H1 (cell line): ENCODE measurements around the gene GAK. TPM values are rescaled to one million over a fixed set of nuclear protein-coding genes. Genes with fewer than 3 reads are reported as not detected.

Experiments used
- CTCF ChIA-PET: fragments of 300-600 bp; sonication (Branson Sonifier 250); formaldehyde crosslinking; loops from one replicate; lab custom pipeline; 2021; ENCODE audit not compliant: partially characterized antibody; lab: Charles Lee
- POLR2A ChIA-PET: fragments of 300-600 bp; sonication (Branson Sonifier 250); formaldehyde crosslinking; loops from one replicate; lab custom pipeline; 2021; ENCODE audit warnings: inconsistent platforms; ENCODE audit not compliant: partially characterized antibody; lab: Charles Lee
- DNase-seq, 2 experiments: peaks; one replicate each; pipeline versions ENCODE4 v3.0.0 to v3.0.0-alpha.2; 2010 to 2022; ENCODE audit warnings: low spot score in 2 of 2, low read depth in 1 of 2, mixed read lengths in 1 of 2
- FAIRE-seq: peaks from 2 replicates; lab custom pipeline; 2011; peaks lifted over from hg19 to GRCh38; lab: Jason Lieb, UNC
- H2AFZ ChIP-seq: 2 replicates; pipeline ENCODE4 v1.8.1; 2012; ENCODE audit warnings: low read length, inconsistent platforms
- H2AK5ac ChIP-seq: 2 replicates; pipeline ENCODE4 v1.6.1; 2013; ENCODE audit warnings: low read depth, low read length
- H2BK120ac ChIP-seq: replicated peaks from 2 replicates; pipeline ENCODE3; 2013; ENCODE audit warnings: low read depth, low read length, inconsistent platforms
- H2BK12ac ChIP-seq: 2 replicates; pipeline ENCODE4 v1.6.1; 2013; ENCODE audit warnings: low read depth, low read length
- H2BK15ac ChIP-seq: 2 replicates; pipeline ENCODE4 v1.6.1; 2013; ENCODE audit warnings: low read length
- H2BK20ac ChIP-seq: 2 replicates; pipeline ENCODE4 v1.6.1; 2013; ENCODE audit warnings: low read length
- H2BK5ac ChIP-seq: 2 replicates; pipeline ENCODE4 v1.6.1; 2013; ENCODE audit warnings: low read depth, low read length
- H3K14ac ChIP-seq: 2 replicates; pipeline ENCODE4 v1.6.1; 2013; ENCODE audit warnings: inconsistent platforms; ENCODE audit not compliant: insufficient read length
- H3K18ac ChIP-seq: 2 replicates; pipeline ENCODE4 v1.6.1; 2013; ENCODE audit warnings: low read length; ENCODE audit errors: extremely low read depth
- H3K23ac ChIP-seq: 2 replicates; pipeline ENCODE4 v1.6.1; 2013; ENCODE audit warnings: inconsistent platforms; ENCODE audit not compliant: insufficient read length
- H3K23me2 ChIP-seq: 2 replicates; pipeline ENCODE4 v1.6.1; 2013; ENCODE audit warnings: low read depth, low read length
- H3K27ac ChIP-seq: 2 replicates; pipeline ENCODE4 v1.6.1; 2011; ENCODE audit warnings: low read depth, low read length, inconsistent platforms
- H3K27me3 ChIP-seq, 4 experiments: replicated peaks in 1 of 4; 1 replicate in 1 of 4; 2 replicates in 3 of 4; pipeline versions ENCODE4 v1.6.1 to v1.8.1; 2011 to 2013; ENCODE audit warnings: low read length in 3 of 4, mild to moderate bottlenecking in 3 of 4, inconsistent platforms in 2 of 4, mixed read lengths in 2 of 4, moderate library complexity in 1 of 4; ENCODE audit not compliant: control insufficient read depth in 3 of 4, insufficient read depth in 3 of 4; ENCODE audit errors: extremely low read depth in 1 of 4
- H3K36me3 ChIP-seq, 4 experiments: 2 replicates each; pipeline versions ENCODE4 v1.6.1 to v1.8.1; 2011 to 2013; ENCODE audit warnings: mild to moderate bottlenecking in 4 of 4, low read length in 3 of 4, moderate library complexity in 2 of 4, control low read depth in 1 of 4, inconsistent platforms in 1 of 4; ENCODE audit not compliant: insufficient read depth in 4 of 4, control insufficient read depth in 2 of 4
- H3K4ac ChIP-seq: replicated peaks from 2 replicates; pipeline ENCODE3; 2013; ENCODE audit warnings: low read length, low read depth, mixed read lengths, inconsistent platforms; ENCODE audit not compliant: insufficient read length
- H3K4me1 ChIP-seq, 4 experiments: replicated peaks in 1 of 4; 1 replicate in 1 of 4; 2 replicates in 3 of 4; pipeline versions ENCODE4 v1.6.1 to v1.8.1; 2011 to 2013; ENCODE audit warnings: low read length in 3 of 4, inconsistent platforms in 2 of 4, mixed read lengths in 1 of 4; ENCODE audit not compliant: insufficient read depth in 4 of 4, control insufficient read depth in 3 of 4
- H3K4me2 ChIP-seq, 2 experiments: 2 replicates each; pipeline versions ENCODE4 v1.6.1 to v1.8.1; 2011 to 2013; ENCODE audit warnings: low read depth in 2 of 2, low read length in 2 of 2, control low read depth in 1 of 2, inconsistent platforms in 1 of 2, mild to moderate bottlenecking in 1 of 2; ENCODE audit not compliant: insufficient read depth in 1 of 2
- H3K4me3 ChIP-seq, 4 experiments: fragments of 200-600, 300-600 bp in 1 of 4; sonication (generic), shearing (Covaris generic), sonication (Bioruptor Twin) in 1 of 4; 2 replicates each; pipeline versions ENCODE4 v1.5.1 to v1.8.1; 2011 to 2016; ENCODE audit warnings: low read length in 4 of 4, low read depth in 3 of 4, control low read depth in 2 of 4, inconsistent platforms in 2 of 4, mild to moderate bottlenecking in 2 of 4, mixed read lengths in 1 of 4, moderate library complexity in 1 of 4; ENCODE audit not compliant: insufficient read depth in 2 of 4; ENCODE audit errors: extremely low read depth in 1 of 4
- H3K56ac ChIP-seq: replicated peaks from 2 replicates; pipeline ENCODE3; 2013; ENCODE audit warnings: low read depth, mild to moderate bottlenecking, mixed read lengths, low read length, inconsistent platforms; ENCODE audit not compliant: insufficient read length
- H3K79me1 ChIP-seq: 2 replicates; pipeline ENCODE4 v1.6.1; 2013; ENCODE audit warnings: low read depth, low read length, control low read depth
- H3K79me2 ChIP-seq, 2 experiments: 2 replicates each; pipeline versions ENCODE4 v1.6.1 to v1.8.1; 2012 to 2013; ENCODE audit warnings: low read length in 2 of 2, mild to moderate bottlenecking in 2 of 2, inconsistent platforms in 1 of 2; ENCODE audit not compliant: insufficient read depth in 2 of 2, control insufficient read depth in 1 of 2
- H3K9ac ChIP-seq, 4 experiments: replicated peaks in 1 of 4; 1 replicate in 1 of 4; 2 replicates in 3 of 4; pipeline versions ENCODE4 v1.6.1 to v1.8.1; 2011 to 2013; ENCODE audit warnings: low read depth in 3 of 4, low read length in 3 of 4, control low read depth in 2 of 4, mild to moderate bottlenecking in 2 of 4, moderate library complexity in 2 of 4, inconsistent platforms in 1 of 4; ENCODE audit errors: extremely low read depth in 1 of 4
- H3K9me3 ChIP-seq, 2 experiments: 2 replicates each; pipeline versions ENCODE4 v1.6.1 to v1.8.1; 2012 to 2013; ENCODE audit warnings: mild to moderate bottlenecking in 2 of 2, moderate library complexity in 2 of 2, control low read depth in 1 of 2, inconsistent platforms in 1 of 2, low read depth in 1 of 2, low read length in 1 of 2, mixed read lengths in 1 of 2; ENCODE audit not compliant: insufficient read depth in 2 of 2
- H4K20me1 ChIP-seq, 2 experiments: replicated peaks in 1 of 2; 2 replicates each; pipeline versions ENCODE3 to v1.8.1; 2011 to 2013; ENCODE audit warnings: inconsistent platforms in 2 of 2, low read length in 2 of 2, mild to moderate bottlenecking in 1 of 2; ENCODE audit not compliant: insufficient read depth in 2 of 2, control insufficient read depth in 1 of 2
- H4K5ac ChIP-seq: 2 replicates; pipeline ENCODE4 v1.6.1; 2013; ENCODE audit warnings: low read length, low read depth, mixed read lengths, inconsistent platforms; ENCODE audit not compliant: insufficient read length
- H4K8ac ChIP-seq: 2 replicates; pipeline ENCODE4 v1.8.0; 2013; ENCODE audit warnings: mild to moderate bottlenecking, moderate library complexity, low read length, inconsistent platforms; ENCODE audit not compliant: insufficient read depth; ENCODE audit errors: extremely low read depth
- H4K91ac ChIP-seq: replicated peaks from 2 replicates; pipeline ENCODE3; 2013; ENCODE audit warnings: low read length, mixed read lengths, inconsistent platforms; ENCODE audit not compliant: insufficient read length
- BACH1 ChIP-seq: IDR thresholded peaks from 2 replicates; pipeline ENCODE4 v1.6.1; 2012; ENCODE audit warnings: low read length, improper control_type of control experiment
- CBX8 ChIP-seq: fragments of 300-800, 300-1000 bp; sonication (generic); IDR thresholded peaks from 2 replicates; pipeline ENCODE4 v1.7.1; 2016; ENCODE audit warnings: low read depth, low read length, borderline replicate concordance
- CHD2 ChIP-seq: IDR thresholded peaks from 2 replicates; pipeline ENCODE4 v1.6.1; 2012; ENCODE audit warnings: low read length, improper control_type of control experiment
- CREB1 ChIP-seq: IDR thresholded peaks from 2 replicates; pipeline ENCODE4 v1.6.1; 2012; ENCODE audit warnings: inconsistent platforms
- EZH2 ChIP-seq: fragments of 200-600 bp; sonication (generic); IDR thresholded peaks from 2 replicates; pipeline ENCODE4 v1.7.1; 2012; ENCODE audit warnings: low read depth, mild to moderate bottlenecking, moderate library complexity, low read length, inconsistent platforms; ENCODE audit not compliant: severe bottlenecking
- JUN ChIP-seq: IDR thresholded peaks from 2 replicates; pipeline ENCODE4 v1.6.1; 2011; ENCODE audit warnings: low read depth, mild to moderate bottlenecking, improper control_type of control experiment, low read length
- NANOG ChIP-seq: IDR thresholded peaks from 2 replicates; pipeline ENCODE4 v1.6.1; 2011; ENCODE audit warnings: low read length, low read depth, mild to moderate bottlenecking, inconsistent platforms; ENCODE audit not compliant: insufficient read depth, poor library complexity, severe bottlenecking
- RFX5 ChIP-seq: IDR thresholded peaks from 2 replicates; pipeline ENCODE4 v1.6.1; 2011; ENCODE audit warnings: low read depth, low read length, improper control_type of control experiment, borderline replicate concordance
- SAP30 ChIP-seq: fragments of 300-600 bp; sonication (generic); IDR thresholded peaks from 2 replicates; pipeline ENCODE4 v1.7.1; 2012; ENCODE audit warnings: low read length, moderate library complexity, mild to moderate bottlenecking, inconsistent platforms; ENCODE audit not compliant: insufficient read depth, insufficient replicate concordance
- SIN3A ChIP-seq, 2 experiments: IDR thresholded peaks in 1 of 2; conservative IDR thresholded peaks in 1 of 2; 2 replicates each; pipeline ENCODE4 v1.6.1; 2011 to 2012; ENCODE audit warnings: low read length in 2 of 2, improper control_type of control experiment in 1 of 2, low read depth in 1 of 2, mild to moderate bottlenecking in 1 of 2
- SIRT6 ChIP-seq: IDR thresholded peaks from one replicate; pipeline ENCODE4 v1.7.1; 2012; ENCODE audit warnings: low read length, inconsistent platforms
- SUZ12 ChIP-seq: fragments of 200-600 bp; sonication (generic); IDR thresholded peaks from 2 replicates; pipeline ENCODE4 v1.6.1; 2012; ENCODE audit warnings: mild to moderate bottlenecking, inconsistent platforms, low read length, moderate library complexity, mixed read lengths
- ZNF274 ChIP-seq: IDR thresholded peaks from 2 replicates; pipeline ENCODE4 v1.7.0; 2012; ENCODE audit warnings: low read length, borderline replicate concordance; ENCODE audit errors: extremely low read depth
- WGBS, 2 experiments: shearing (Covaris generic) in 1 of 2; methylation state at CpG; one replicate each; pipeline versions ENCODE4 v1.1.6 to v1.1.7; 2013 to 2015; ENCODE audit warnings: low lambda C conversion rate in 2 of 2, mixed read lengths in 2 of 2, inconsistent platforms in 1 of 2, low coverage in 1 of 2, missing lambda C conversion rate in 1 of 2; ENCODE audit not compliant: insufficient replicate concordance in 2 of 2, insufficient coverage in 1 of 2, insufficient read length in 1 of 2; ENCODE audit errors: extremely low coverage in 1 of 2, missing lambda C conversion rate in 1 of 2; 5-methylcytosine and 5-hydroxymethylcytosine counted together
- polyA plus RNA-seq, 7 experiments: library from polyadenylated mRNA; depleted of rRNA in 3 of 7; stranded (reverse) in 5 of 7; unstranded in 2 of 7; fragments of >200 nt in 5 of 7; fragments of 200-250 nt in 2 of 7; gene quantifications; 1 replicate in 5 of 7; 2 replicates in 1 of 7; 4 replicates in 1 of 7; pipeline versions ENCODE4 v1.2.1 to v1.2.3, GENCODE V29; 2011 to 2013; ENCODE audit warnings: missing spikeins in 2 of 7, mixed read lengths in 2 of 7
- total RNA-seq: library from RNA; stranded (reverse); fragmentation: NEBNext Ultra II Directional; extraction: Animal tissue kit (Norgen Biotek cat#: 25700); gene quantifications from 2 replicates; pipeline ENCODE4 v1.2.1, GENCODE V29; 2021

Gene GAK
- total and polyA plus RNA-seq, 2 of the 8 experiments (the other 6 are each of a cell fraction or from before 2014, with no cell fraction given) = 31.5 to 70.8 TPM

- Histone ChIP-seq H3K4ac (no peak overlapping the region), H3K4me1 (no peaks in the 10 kb centered on the region), H4K91ac (no peak overlapping the region), H3K27me3 (no peaks in the 10 kb centered on the region), H3K4me2 (no peak overlapping the region), H4K8ac (no peak overlapping the region), H2BK12ac (no peak overlapping the region), H3K18ac (no peak overlapping the region), H2AK5ac (no peak overlapping the region), H3K9ac (no peak overlapping the region), H3K9me3 (peaks cover 6 to 8% of the 10 kb centered on the region in 2 experiments; a peak in 1 of 4 replicates), H4K20me1 (no peaks in the 10 kb centered on the region), H3K4me3 (no peak overlapping the region), H4K5ac (no peak overlapping the region), H3K23me2 (no peaks in the 10 kb centered on the region), H3K27ac (no peak overlapping the region), H2AFZ (no peak overlapping the region), H3K23ac (no peak overlapping the region), H3K79me1 (no peaks in the 10 kb centered on the region), H2BK5ac (no peak overlapping the region; the same call in 1 of the 2 replicates), H3K79me2 (no peaks in the 10 kb centered on the region), H2BK120ac (no peak overlapping the region), H3K56ac (no peak overlapping the region), H2BK15ac (no peak overlapping the region), H3K14ac (no peak overlapping the region), H3K36me3 (no peaks in the 10 kb centered on the region), H2BK20ac (no peak overlapping the region)
- TF ChIP-seq NANOG (no peak), CBX8 (no peak), SIN3A (conservative IDR thresholded peaks at IDR 0.05 in 1 of 2, IDR thresholded peaks at IDR 0.05 in 1 of 2; ENCODE audit: low read depth in 1 of 2, low read length in 2 of 2) (no peak), EZH2 (no peak), SAP30 (no peak), CHD2 (no peak), CREB1 (no peak), SIRT6 (no peak), ZNF274 (no peak), RFX5 (no peak), JUN (no peak), SUZ12 (no peak), BACH1 (no peak)
- no peak for DNase-seq
- WGBS, 2 experiments = 91% methylated on average over 18 of the region's 22 CpGs; no CpG with 5 or more reads in 1 of the 2 experiments
- FAIRE-seq = no peak
- ChIA-PET POLR2A (no interaction called here), CTCF (interaction anchor here (0.9 to 1.8 kb wide), 3 partner anchors 10 to 50 kb away, joined by 3 to 6 read pairs (median 5); no protein-coding TSS in a partner anchor)
These were observed 95.3 kb downstream of the GAK start for GRCh38 chr4:836750-837301.
